H9 (cell line): Measurements from ENCODE around the gene ITPKB. TPM values are rescaled to one million over a fixed set of nuclear protein-coding genes. Genes with fewer than 3 reads are reported as not detected.

Source experiments
- DNase-seq: peaks from one replicate; pipeline ENCODE4 v3.0.0-alpha.2; 2017
- H2AFZ ChIP-seq: one replicate; pipeline ENCODE4 v1.6.1; 2013; ENCODE audit warnings: mild to moderate bottlenecking, low read length, control low read depth, moderate library complexity
- H2AK5ac ChIP-seq: 2 replicates; pipeline ENCODE4 v1.6.1; 2013; ENCODE audit warnings: low read length, control low read depth, mixed read lengths; ENCODE audit not compliant: insufficient read length
- H2BK120ac ChIP-seq: one replicate; pipeline ENCODE4 v1.6.1; 2013; ENCODE audit warnings: low read depth, mild to moderate bottlenecking, low read length, control low read depth, inconsistent platforms; ENCODE audit not compliant: poor library complexity, severe bottlenecking
- H2BK12ac ChIP-seq: 2 replicates; pipeline ENCODE4 v1.6.1; 2013; ENCODE audit warnings: low read length, control low read depth, mixed read lengths, low read depth; ENCODE audit not compliant: insufficient read length
- H2BK15ac ChIP-seq: 2 replicates; pipeline ENCODE4 v1.6.1; 2013; ENCODE audit warnings: low read depth, low read length, control low read depth
- H2BK20ac ChIP-seq: one replicate; pipeline ENCODE4 v1.6.1; 2013; ENCODE audit warnings: low read depth, mild to moderate bottlenecking, low read length, control low read depth, inconsistent platforms; ENCODE audit not compliant: poor library complexity, severe bottlenecking
- H2BK5ac ChIP-seq: 2 replicates; pipeline ENCODE4 v1.6.1; 2013; ENCODE audit warnings: low read length, control low read depth, mixed read lengths; ENCODE audit not compliant: insufficient read length
- H3K14ac ChIP-seq: 2 replicates; pipeline ENCODE4 v1.6.1; 2013; ENCODE audit warnings: low read length, control low read depth; ENCODE audit not compliant: insufficient read depth
- H3K18ac ChIP-seq: 2 replicates; pipeline ENCODE4 v1.6.1; 2013; ENCODE audit warnings: low read depth, mild to moderate bottlenecking, mixed read lengths, low read length, control low read depth; ENCODE audit not compliant: insufficient read length
- H3K23ac ChIP-seq: 2 replicates; pipeline ENCODE4 v1.6.1; 2013; ENCODE audit warnings: low read length, control low read depth, mixed read lengths, low read depth; ENCODE audit not compliant: insufficient read length
- H3K23me2 ChIP-seq: 2 replicates; pipeline ENCODE4 v1.6.1; 2013; ENCODE audit warnings: low read depth, mild to moderate bottlenecking, mixed read lengths, low read length, control low read depth; ENCODE audit not compliant: insufficient read length, poor library complexity, severe bottlenecking
- H3K27ac ChIP-seq: 2 replicates; pipeline ENCODE4 v1.5.1; 2013; ENCODE audit warnings: low read length, control low read depth, mixed read lengths, low read depth; ENCODE audit not compliant: insufficient read length
- H3K27me3 ChIP-seq: 2 replicates; pipeline ENCODE4 v1.6.1; 2013; ENCODE audit warnings: low read length, control low read depth, inconsistent platforms; ENCODE audit not compliant: insufficient read depth
- H3K4ac ChIP-seq: 2 replicates; pipeline ENCODE4 v1.6.1; 2013; ENCODE audit warnings: low read depth, mild to moderate bottlenecking, control low read depth, inconsistent platforms, low read length, moderate library complexity
- H3K4me1 ChIP-seq: 2 replicates; pipeline ENCODE4 v1.6.1; 2013; ENCODE audit warnings: low read length, control low read depth, inconsistent platforms; ENCODE audit not compliant: insufficient read depth
- H3K4me2 ChIP-seq: 2 replicates; pipeline ENCODE4 v1.6.1; 2013; ENCODE audit warnings: low read length, control low read depth, mixed read lengths; ENCODE audit not compliant: insufficient read length, insufficient read depth
- H3K56ac ChIP-seq: 2 replicates; pipeline ENCODE4 v1.6.1; 2013; ENCODE audit warnings: low read depth, mild to moderate bottlenecking, mixed read lengths, low read length, control low read depth; ENCODE audit not compliant: insufficient read length
- H3K79me1 ChIP-seq: 2 replicates; pipeline ENCODE4 v1.6.1; 2013; ENCODE audit warnings: low read depth, mild to moderate bottlenecking, moderate library complexity, low read length, control low read depth, inconsistent platforms; ENCODE audit not compliant: insufficient read depth, poor library complexity, severe bottlenecking
- H3K79me2 ChIP-seq: 2 replicates; pipeline ENCODE4 v1.6.1; 2013; ENCODE audit warnings: low read length, control low read depth, inconsistent platforms; ENCODE audit not compliant: insufficient read depth
- H3K9ac ChIP-seq: 2 replicates; pipeline ENCODE4 v1.6.1; 2013; ENCODE audit warnings: low read length, control low read depth, mixed read lengths; ENCODE audit not compliant: insufficient read length; ENCODE audit errors: extremely low read depth
- H3K9me3 ChIP-seq: one replicate; pipeline ENCODE4 v1.6.1; 2013; ENCODE audit warnings: low read depth, low read length, inconsistent platforms; ENCODE audit not compliant: control insufficient read depth
- H3T11ph ChIP-seq: one replicate; pipeline ENCODE4 v1.6.1; 2013; ENCODE audit warnings: mild to moderate bottlenecking, low read length, control low read depth, inconsistent platforms
- H4K20me1 ChIP-seq: one replicate; pipeline ENCODE4 v1.6.1; 2013; ENCODE audit not compliant: control insufficient read depth, insufficient read length, insufficient read depth
- H4K5ac ChIP-seq: 2 replicates; pipeline ENCODE4 v1.6.1; 2013; ENCODE audit warnings: low read depth, mild to moderate bottlenecking, mixed read lengths, low read length, control low read depth; ENCODE audit not compliant: insufficient read length
- H4K8ac ChIP-seq: replicated peaks from 2 replicates; pipeline ENCODE4 v1.6.1; 2013; ENCODE audit warnings: low read length, control low read depth, mixed read lengths, low read depth; ENCODE audit not compliant: insufficient read length
- H4K91ac ChIP-seq: 2 replicates; pipeline ENCODE4 v1.6.1; 2013; ENCODE audit warnings: low read depth, mild to moderate bottlenecking, moderate library complexity, mixed read lengths, low read length, control low read depth; ENCODE audit not compliant: insufficient read length
- H3K27ac Mint-ChIP-seq, 3 experiments: 2 replicates in 2 of 3; 3 replicates in 1 of 3; pipeline ENCODE4 v1.8.0; 2020 to 2021; ENCODE audit warnings: mixed read lengths in 3 of 3, mild to moderate bottlenecking in 1 of 3, moderate library complexity in 1 of 3
- H3K27me3 Mint-ChIP-seq: 2 replicates; pipeline ENCODE4 v1.8.0; 2021; ENCODE audit warnings: low read depth, mild to moderate bottlenecking, moderate library complexity, mixed read lengths
- H3K36me3 Mint-ChIP-seq, 3 experiments: 2 replicates in 2 of 3; 3 replicates in 1 of 3; pipeline ENCODE4 v1.8.0; 2020 to 2021; ENCODE audit warnings: low read depth in 3 of 3, mixed read lengths in 3 of 3; ENCODE audit not compliant: insufficient read depth in 1 of 3
- H3K4me1 Mint-ChIP-seq, 2 experiments: 2 replicates each; pipeline ENCODE4 v1.8.0; 2020; ENCODE audit warnings: mixed read lengths in 2 of 2
- H3K4me3 Mint-ChIP-seq, 2 experiments: 2 replicates in 1 of 2; 3 replicates in 1 of 2; pipeline ENCODE4 v1.8.0; 2020 to 2021; ENCODE audit warnings: mild to moderate bottlenecking in 2 of 2, mixed read lengths in 2 of 2, moderate library complexity in 1 of 2
- H3K9me3 Mint-ChIP-seq, 2 experiments: 2 replicates in 1 of 2; 3 replicates in 1 of 2; pipeline ENCODE4 v1.8.0; 2020; ENCODE audit warnings: mild to moderate bottlenecking in 2 of 2, mixed read lengths in 2 of 2, moderate library complexity in 1 of 2
- WGBS: extraction: QIAGEN DNeasy Blood & Tissue Kit; methylation state at CpG from one replicate; pipeline ENCODE4 v1.1.7; 2013; ENCODE audit warnings: missing lambda C conversion rate, low lambda C conversion rate, mixed read lengths; ENCODE audit not compliant: insufficient read length; ENCODE audit errors: extremely low coverage; 5-methylcytosine and 5-hydroxymethylcytosine counted together
- total RNA-seq: library from RNA; stranded (reverse); gene quantifications from 2 replicates; pipeline ENCODE4 v1.2.1, GENCODE V29; 2021
- TF ChIP-seq, protein P1 (sequence below): fragments of 200-600 bp; sonication (generic); conservative IDR thresholded peaks from 3 replicates; pipeline ENCODE4 v1.8.0; 2021; ENCODE audit warnings: antibody characterized with exemption, mild to moderate bottlenecking

ITPKB gene
- total RNA-seq, 1 experiment from 2014 or later, result 3.8 TPM

GRCh38 chr1:226690460-226690982 is 48.6 kb downstream of the ITPKB start:
- DNase-seq, result no peak
- Histone ChIP-seq H4K91ac (no peak overlapping the region), H3K4ac (no peak overlapping the region), H3K23me2 (no peaks in the 10 kb centered on the region), H2BK15ac (no peak overlapping the region), H2BK5ac (no peak overlapping the region), H4K5ac (no peak overlapping the region), H2BK12ac (no peak overlapping the region), H3K9me3 (no peaks in the 10 kb centered on the region), H3K18ac (no peak overlapping the region), H3K79me2 (no peaks in the 10 kb centered on the region), H3K27me3 (no peaks in the 10 kb centered on the region), H2BK120ac (no peak overlapping the region), H2BK20ac (no peak overlapping the region), H2AFZ (no peak overlapping the region), H3T11ph (no peak overlapping the region), H4K8ac (no peak overlapping the region), H3K9ac (no peak overlapping the region), H3K14ac (no peak overlapping the region), H4K20me1 (no peaks in the 10 kb centered on the region), H3K4me2 (no peak overlapping the region), H3K56ac (no peak overlapping the region), H2AK5ac (no peak overlapping the region), H3K79me1 (no peaks in the 10 kb centered on the region), H3K27ac (no peak overlapping the region), H3K4me1 (no peaks in the 10 kb centered on the region; the same call in 1 of the 2 replicates), H3K23ac (no peak overlapping the region)
- no peaks in the 10 kb centered on the region for H3K36me3 Mint-ChIP-seq
- WGBS, result no CpG with 5 or more reads among the region's 8 CpGs
- H3K4me3 Mint-ChIP-seq, result no peak overlapping the region
- H3K27me3 Mint-ChIP-seq, result peaks cover 5% of the 10 kb centered on the region
- TF ChIP-seq, protein P1, sequence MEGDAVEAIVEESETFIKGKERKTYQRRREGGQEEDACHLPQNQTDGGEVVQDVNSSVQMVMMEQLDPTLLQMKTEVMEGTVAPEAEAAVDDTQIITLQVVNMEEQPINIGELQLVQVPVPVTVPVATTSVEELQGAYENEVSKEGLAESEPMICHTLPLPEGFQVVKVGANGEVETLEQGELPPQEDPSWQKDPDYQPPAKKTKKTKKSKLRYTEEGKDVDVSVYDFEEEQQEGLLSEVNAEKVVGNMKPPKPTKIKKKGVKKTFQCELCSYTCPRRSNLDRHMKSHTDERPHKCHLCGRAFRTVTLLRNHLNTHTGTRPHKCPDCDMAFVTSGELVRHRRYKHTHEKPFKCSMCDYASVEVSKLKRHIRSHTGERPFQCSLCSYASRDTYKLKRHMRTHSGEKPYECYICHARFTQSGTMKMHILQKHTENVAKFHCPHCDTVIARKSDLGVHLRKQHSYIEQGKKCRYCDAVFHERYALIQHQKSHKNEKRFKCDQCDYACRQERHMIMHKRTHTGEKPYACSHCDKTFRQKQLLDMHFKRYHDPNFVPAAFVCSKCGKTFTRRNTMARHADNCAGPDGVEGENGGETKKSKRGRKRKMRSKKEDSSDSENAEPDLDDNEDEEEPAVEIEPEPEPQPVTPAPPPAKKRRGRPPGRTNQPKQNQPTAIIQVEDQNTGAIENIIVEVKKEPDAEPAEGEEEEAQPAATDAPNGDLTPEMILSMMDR, result no peak
- no peak overlapping the region for H3K27ac Mint-ChIP-seq
- no peaks in the 10 kb centered on the region; a peak in 1 of 5 replicates for H3K9me3 Mint-ChIP-seq
- peaks cover 34 to 40% of the 10 kb centered on the region in 2 experiments for H3K4me1 Mint-ChIP-seq
